Right atrium auricular region (tissue), 2 donors: Measurements from ENCODE around the gene E2F6. TPM values are rescaled to one million over a fixed set of nuclear protein-coding genes. Genes with fewer than 3 reads are reported as not detected.

Source experiments
- DNase-seq: peaks from one replicate; pipeline ENCODE4 v3.0.0-alpha.2; 2019; ENCODE audit warnings: low spot score
- H3K27ac ChIP-seq, 2 donors: fragments of 200-600 bp; sonication (generic); 1 replicate in 1 of 2; 2 replicates in 1 of 2; pipeline ENCODE4 v1.5.1; 2016 to 2019
- H3K27me3 ChIP-seq, 2 donors: fragments of 200-600 bp; sonication (generic); one replicate each; pipeline versions ENCODE4 v1.5.1 to v1.6.0; 2017 to 2019
- H3K36me3 ChIP-seq: fragments of 200-600 bp; sonication (generic); one replicate; pipeline ENCODE4 v1.5.1; 2016
- H3K4me1 ChIP-seq, 2 donors: fragments of 200-600 bp; sonication (generic); one replicate each; pipeline versions ENCODE4 v1.5.1 to v1.6.0; 2017 to 2019
- H3K4me3 ChIP-seq, 2 donors: fragments of 200-600 bp; sonication (generic); 1 replicate in 1 of 2; 2 replicates in 1 of 2; pipeline ENCODE4 v1.5.1; 2017 to 2019; ENCODE audit warnings: mild to moderate bottlenecking in 1 of 2, moderate library complexity in 1 of 2
- H3K9me3 ChIP-seq, 2 donors: fragments of 200-600 bp; sonication (generic); one replicate each; pipeline ENCODE4 v1.5.1; 2019
- CTCF ChIP-seq, 2 donors: fragments of 200-600 bp; sonication (generic); IDR thresholded peaks; one replicate each; pipeline ENCODE4 v1.5.1; 2019; ENCODE audit warnings: antibody characterized with exemption in 2 of 2
- total RNA-seq, 2 donors: library from RNA; depleted of rRNA; stranded (reverse); fragments of >200 nt; gene quantifications; one replicate each; pipeline ENCODE4 v1.1.0, GENCODE V29; 2016

E2F6 gene
- total RNA-seq, 2 donors from 2014 or later = 19.1 to 20.2 TPM

GRCh38 chr2:11505652-11506610 lies 40.0 kb upstream of the E2F6 start:
- H3K27me3 ChIP-seq = no peaks in the 10 kb centered on the region
- no peaks in the 10 kb centered on the region for H3K4me1 ChIP-seq
- no peaks in the 10 kb centered on the region for H3K9me3 ChIP-seq
- no peak overlapping the region for H3K27ac ChIP-seq
- no peaks in the 10 kb centered on the region for H3K36me3 ChIP-seq
- no peak for DNase-seq
- no peak for TF ChIP-seq CTCF (IDR thresholded peaks at IDR 0.05)
- H3K4me3 ChIP-seq = no peak overlapping the region

GRCh38 chr2:11503354-11503927 lies 37.5 kb upstream of the E2F6 start:
- no peak for DNase-seq
- TF ChIP-seq CTCF (IDR thresholded peaks at IDR 0.05) = no peak
- Histone ChIP-seq H3K27ac (no peak overlapping the region), H3K27me3 (no peaks in the 10 kb centered on the region), H3K9me3 (no peaks in the 10 kb centered on the region), H3K36me3 (no peaks in the 10 kb centered on the region), H3K4me3 (no peak overlapping the region), H3K4me1 (peaks cover 0 to 10% of the 10 kb centered on the region in 2 donors)

GRCh38 chr2:11502740-11503292 lies 36.9 kb upstream of the E2F6 start:
- Histone ChIP-seq H3K27ac (no peak overlapping the region), H3K27me3 (no peaks in the 10 kb centered on the region), H3K4me3 (no peak overlapping the region), H3K9me3 (no peaks in the 10 kb centered on the region), H3K4me1 (peaks cover 0 to 15% of the 10 kb centered on the region in 2 donors), H3K36me3 (no peaks in the 10 kb centered on the region)
- TF ChIP-seq CTCF (IDR thresholded peaks at IDR 0.05) = no peak
- DNase-seq = no peak

GRCh38 chr2:11500702-11501303 lies 34.8 kb upstream of the E2F6 start:
- Histone ChIP-seq H3K36me3 (no peaks in the 10 kb centered on the region), H3K27me3 (no peaks in the 10 kb centered on the region), H3K4me3 (no peak overlapping the region), H3K9me3 (no peaks in the 10 kb centered on the region), H3K4me1 (peaks cover 0 to 15% of the 10 kb centered on the region in 2 donors), H3K27ac (no peak overlapping the region)
- TF ChIP-seq CTCF (IDR thresholded peaks at IDR 0.05) = no peak
- no peak for DNase-seq

- H3K27me3 ChIP-seq = no peaks in the 10 kb centered on the region
- DNase-seq = no peak
- H3K27ac ChIP-seq = peak overlapping the region; percentile 75 to 83
- no peaks in the 10 kb centered on the region for H3K9me3 ChIP-seq
- H3K4me1 ChIP-seq = peaks cover 0 to 15% of the 10 kb centered on the region in 2 donors
- no peak for TF ChIP-seq CTCF (IDR thresholded peaks at IDR 0.05)
- H3K4me3 ChIP-seq = no peak overlapping the region
- no peaks in the 10 kb centered on the region for H3K36me3 ChIP-seq
Observed at GRCh38 chr2:11499081-11499743, 33.3 kb upstream of the E2F6 start.
